ELF-1 (cell line): ENCODE data around the gene HMGCR.

Experiments used
- DNase-seq: peaks from one replicate; pipeline ENCODE4 v3.0.0-alpha.2; 2016; ENCODE audit warnings: low read depth, low spot score

The HMGCR gene

GRCh38 chr5:75381456-75381855 lies 44.4 kb downstream of the HMGCR start:
- no peak for DNase-seq

GRCh38 chr5:75384218-75384617 lies 47.2 kb downstream of the HMGCR start:
- DNase-seq, result no peak

GRCh38 chr5:75387806-75388205 lies 50.8 kb downstream of the HMGCR start:
- no peak for DNase-seq

- no peak for DNase-seq
These were observed 52.4 kb downstream of the HMGCR start for GRCh38 chr5:75389430-75389829.

GRCh38 chr5:75395277-75395676 lies 58.3 kb downstream of the HMGCR start:
- no peak for DNase-seq

GRCh38 chr5:75405296-75405695 lies 68.3 kb downstream of the HMGCR start:
- no peak for DNase-seq
